PC-9 (cell line): ENCODE measurements around the gene ZNF134. TPM values are rescaled to one million over a fixed set of nuclear protein-coding genes. Genes with fewer than 3 reads are reported as not detected.

Experiments used
- BruUV-seq: library from RNA; stranded (reverse); fragments of 400-500 nt; replicated peaks from 2 replicates; lab custom pipeline; 2021; lab: Mats Ljungman, UMichigan
- CTCF ChIA-PET: fragments of 300-600 bp; sonication (Branson Sonifier 250); formaldehyde crosslinking; loops from one replicate; lab custom pipeline; 2022; ENCODE audit warnings: antibody characterized with exemption; lab: Charles Lee
- POLR2A ChIA-PET: fragments of 300-600 bp; sonication (Branson Sonifier 250); formaldehyde crosslinking; loops from one replicate; lab custom pipeline; 2022; ENCODE audit warnings: antibody characterized with exemption; ENCODE audit not compliant: unreplicated experiment; lab: Charles Lee
- DNase-seq, 2 experiments: peaks; one replicate each; pipeline versions ENCODE4 v3.0.0 to v3.0.0-alpha.2; 2015 to 2022; ENCODE audit warnings: mixed read lengths in 1 of 2
- H2AFZ ChIP-seq: fragments of 200-600 bp; sonication (generic); 2 replicates; pipeline ENCODE4 v1.8.1; 2017; ENCODE audit warnings: antibody characterized with exemption
- H3F3A ChIP-seq: fragments of 200-600 bp; sonication (generic); 2 replicates; pipeline ENCODE4 v1.8.1; 2017; ENCODE audit warnings: antibody characterized with exemption, mild to moderate bottlenecking, low read depth; ENCODE audit not compliant: insufficient read depth
- H3K27ac ChIP-seq: fragments of 200-600 bp; sonication (generic); 2 replicates; pipeline ENCODE4 v1.6.1; 2016; ENCODE audit warnings: mixed run types
- H3K27me3 ChIP-seq: fragments of 200-600 bp; sonication (generic); 2 replicates; pipeline ENCODE4 v1.6.1; 2016; ENCODE audit warnings: low read depth, mixed run types; ENCODE audit not compliant: insufficient read depth
- H3K36me3 ChIP-seq: fragments of 200-600 bp; sonication (generic); 2 replicates; pipeline ENCODE4 v1.6.1; 2016; ENCODE audit warnings: low read depth, mixed run types
- H3K4me1 ChIP-seq: fragments of 200-600 bp; sonication (generic); replicated peaks from 2 replicates; pipeline ENCODE4 v1.6.1; 2016; ENCODE audit warnings: mixed run types; ENCODE audit not compliant: insufficient read depth
- H3K4me2 ChIP-seq: fragments of 200-600 bp; sonication (generic); 2 replicates; pipeline ENCODE4 v1.6.1; 2017; ENCODE audit warnings: mixed run types
- H3K4me3 ChIP-seq: fragments of 200-600 bp; sonication (generic); 2 replicates; pipeline ENCODE4 v1.6.1; 2016; ENCODE audit warnings: mixed run types
- H3K79me2 ChIP-seq: fragments of 200-600 bp; sonication (generic); 2 replicates; pipeline ENCODE4 v1.6.1; 2017; ENCODE audit warnings: low read depth, mixed run types
- H3K9me2 ChIP-seq: fragments of 200-600 bp; sonication (generic); 2 replicates; pipeline ENCODE4 v1.8.1; 2017; ENCODE audit warnings: mild to moderate bottlenecking; ENCODE audit not compliant: insufficient read depth
- H3K9me3 ChIP-seq: fragments of 200-600 bp; sonication (generic); 2 replicates; pipeline ENCODE4 v1.8.1; 2016; ENCODE audit warnings: low read depth; ENCODE audit not compliant: insufficient read depth
- H4K20me1 ChIP-seq: fragments of 200-600 bp; sonication (generic); 2 replicates; pipeline ENCODE4 v1.8.1; 2017; ENCODE audit not compliant: insufficient read depth
- CTCF ChIP-seq: fragments of 200-600 bp; sonication (generic); conservative IDR thresholded peaks from 2 replicates; pipeline ENCODE4 v1.6.1; 2017; ENCODE audit warnings: mixed run types, antibody characterized with exemption, mild to moderate bottlenecking, moderate library complexity
- EZH2 ChIP-seq: fragments of 200-600 bp; sonication (generic); IDR thresholded peaks from 2 replicates; pipeline ENCODE4 v1.8.0; 2017; ENCODE audit warnings: antibody characterized with exemption, low read depth
- intact Hi-C: fragments of 100-400 bp; cut with micrococcal nuclease; formaldehyde crosslinking; loops from one replicate; pipeline ENCODE4 v1.10.0; 2022; ENCODE audit not compliant: unreplicated experiment
- total RNA-seq: library from RNA; stranded (reverse); gene quantifications from 2 replicates; pipeline ENCODE4 v1.2.3, GENCODE V29; 2021

The ZNF134 gene
- total RNA-seq, 1 experiment from 2014 or later = 16.5 TPM

DNA sequence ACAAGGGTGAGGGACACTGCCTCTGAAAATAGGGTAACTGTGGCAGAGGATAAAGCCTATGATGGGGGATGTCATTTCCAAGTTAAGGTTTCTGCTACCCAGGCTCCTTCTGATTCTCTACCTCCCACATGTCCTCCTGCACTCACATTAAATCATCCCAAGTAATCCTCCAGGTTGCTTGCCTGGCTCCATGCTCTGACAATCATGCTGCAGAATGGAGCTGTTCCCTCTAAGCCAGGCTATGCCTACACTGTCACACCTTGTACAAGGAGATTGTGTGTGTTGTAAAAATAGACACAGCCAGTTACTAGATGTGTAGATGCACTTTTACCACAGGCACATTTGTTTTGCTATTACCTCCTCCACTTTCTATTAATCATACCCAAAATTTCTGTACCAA lies 43.3 kb upstream of the ZNF134 start:
- peaks cover 38% of the 10 kb centered on the region for H3K36me3 ChIP-seq
- H3K9me2 ChIP-seq = no peaks in the 10 kb centered on the region
- no peaks in the 10 kb centered on the region for H3K79me2 ChIP-seq
- no TSS peak for BruUV-seq
- H2AFZ ChIP-seq = no peak overlapping the region
- intact Hi-C loops = no loop called here
- no peaks in the 10 kb centered on the region for H4K20me1 ChIP-seq
- H3K4me2 ChIP-seq = no peak overlapping the region
- no peaks in the 10 kb centered on the region for H3K4me1 ChIP-seq
- H3F3A ChIP-seq = no peaks in the 10 kb centered on the region; the same call in 1 of the 2 replicates
- POLR2A ChIA-PET = no interaction called here
- TF ChIP-seq CTCF (no peak), EZH2 (no peak)
- no peak overlapping the region for H3K27ac ChIP-seq
- H3K4me3 ChIP-seq = no peak overlapping the region
- CTCF ChIA-PET = no interaction called here
- no peak for DNase-seq
- H3K27me3 ChIP-seq = no peaks in the 10 kb centered on the region
- H3K9me3 ChIP-seq = peaks cover 81% of the 10 kb centered on the region

DNA sequence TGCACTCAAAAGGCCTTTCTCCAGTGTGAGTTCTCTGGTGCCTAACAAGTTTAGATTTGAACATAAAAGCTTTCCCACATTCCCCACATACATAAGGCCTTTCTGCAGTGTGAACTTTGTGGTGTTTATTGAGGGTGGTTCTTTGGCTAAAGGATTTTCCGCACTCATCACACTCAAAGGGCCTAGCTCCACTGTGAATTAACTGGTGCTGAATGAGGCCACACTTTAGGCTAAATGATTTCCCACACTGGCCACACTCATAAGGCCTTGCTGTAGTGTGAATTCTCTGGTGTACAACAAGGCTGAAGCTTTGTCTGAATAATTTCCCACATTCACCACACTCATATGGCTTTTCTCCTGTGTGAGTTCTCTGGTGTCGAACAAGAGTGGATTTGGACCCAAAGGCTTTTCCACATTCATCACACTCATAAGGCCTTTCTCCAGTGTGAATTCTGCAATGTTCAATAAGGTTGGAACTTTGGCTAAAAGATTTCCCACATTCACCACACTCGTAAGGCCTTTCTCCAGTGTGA lies 41.6 kb upstream of the ZNF134 start:
- BruUV-seq = no TSS peak
- Histone ChIP-seq H3K9me2 (no peaks in the 10 kb centered on the region), H3K36me3 (peaks cover 56% of the 10 kb centered on the region), H3K4me2 (no peak overlapping the region), H3K27me3 (no peaks in the 10 kb centered on the region), H3K79me2 (peaks cover 3% of the 10 kb centered on the region), H2AFZ (no peak overlapping the region), H3F3A (no peaks in the 10 kb centered on the region; the same call in 1 of the 2 replicates), H3K4me1 (no peaks in the 10 kb centered on the region), H3K9me3 (peaks cover 82% of the 10 kb centered on the region), H3K27ac (no peak overlapping the region), H3K4me3 (no peak overlapping the region), H4K20me1 (no peaks in the 10 kb centered on the region)
- intact Hi-C loops = no loop called here
- DNase-seq = no peak
- TF ChIP-seq CTCF = no peak
- no peak for TF ChIP-seq EZH2
- ChIA-PET POLR2A (no interaction called here), CTCF (no interaction called here)

GRCh38 chr19:57576661-57577060 lies 37.4 kb upstream of the ZNF134 start:
- peak overlapping the region; percentile 75; the same call in 1 of the 2 replicates for H3K4me3 ChIP-seq
- no peaks in the 10 kb centered on the region for H3K9me2 ChIP-seq
- H4K20me1 ChIP-seq = no peaks in the 10 kb centered on the region
- no peak overlapping the region for H2AFZ ChIP-seq
- peaks cover 61% of the 10 kb centered on the region for H3K36me3 ChIP-seq
- no peak overlapping the region for H3K4me2 ChIP-seq
- 0 out of 2 replicates have a peak, but pooled peaks cover 3% of the 10 kb centered on the region for H3K27me3 ChIP-seq
- ChIA-PET CTCF (no interaction called here), POLR2A (no interaction called here)
- no peaks in the 10 kb centered on the region; the same call in 1 of the 2 replicates for H3F3A ChIP-seq
- TF ChIP-seq EZH2 = no peak
- no peak for TF ChIP-seq CTCF
- H3K9me3 ChIP-seq = peaks cover 67% of the 10 kb centered on the region
- H3K4me1 ChIP-seq = peaks cover 10% of the 10 kb centered on the region
- no TSS peak for BruUV-seq
- no peak for DNase-seq
- no peak overlapping the region for H3K27ac ChIP-seq
- H3K79me2 ChIP-seq = peaks cover 14% of the 10 kb centered on the region
- intact Hi-C loops = loop anchor here (5.0 kb wide), 1 partner anchor 99 kb away; the partner anchor contains the start of gene ZNF772
